Activated CD8-positive, alpha-beta T cell treated with anti-CD3 and anti-CD28 coated beads, Interleukin-2, amount 10 ng/mL, durations not matched to agents 7 days and 5 days (primary cell): ENCODE measurements around the gene CCR5. TPM values are rescaled to one million over a fixed set of nuclear protein-coding genes. Genes with fewer than 3 reads are reported as not detected.

Source experiments
- ATAC-seq: fragments of 150-1000 bp; cut with Tn5 transposase; one replicate; pipeline ENCODE4 v1.10.0; 2021; ENCODE audit warnings: moderate library complexity
- CTCF ChIA-PET: fragments of 350-600 bp; sonication (Branson Sonifier 250); formaldehyde crosslinking; loops from one replicate; lab custom pipeline; 2021; ENCODE audit warnings: antibody characterized with exemption; lab: Charles Lee
- POLR2A ChIA-PET: fragments of 350-600 bp; sonication (Branson Sonifier 250); formaldehyde crosslinking; loops from one replicate; lab custom pipeline; 2021; ENCODE audit warnings: antibody characterized with exemption; lab: Charles Lee
- DNase-seq: peaks from one replicate; pipeline ENCODE4 v3.0.0-alpha.2; 2020
- H3K27ac Mint-ChIP-seq: one replicate; pipeline ENCODE4 v1.8.0; 2021; ENCODE audit warnings: mild to moderate bottlenecking, mixed read lengths
- H3K27me3 Mint-ChIP-seq: one replicate; pipeline ENCODE4 v1.8.0; 2021; ENCODE audit warnings: low read depth, mixed read lengths
- H3K36me3 Mint-ChIP-seq: one replicate; pipeline ENCODE4 v1.8.0; 2021; ENCODE audit warnings: low read depth, mixed read lengths
- H3K4me1 Mint-ChIP-seq: one replicate; pipeline ENCODE4 v1.8.0; 2021; ENCODE audit warnings: low read depth, mixed read lengths
- H3K4me3 Mint-ChIP-seq: one replicate; pipeline ENCODE4 v1.8.0; 2021; ENCODE audit warnings: mild to moderate bottlenecking, mixed read lengths
- H3K9me3 Mint-ChIP-seq: one replicate; pipeline ENCODE4 v1.8.0; 2022; ENCODE audit warnings: mixed read lengths; ENCODE audit not compliant: insufficient read depth
- total RNA-seq, 2 experiments: library from RNA; stranded (reverse); gene quantifications; one replicate each; pipeline ENCODE4 v1.2.3, GENCODE V29; 2021

CCR5 gene
- total RNA-seq, 2 experiments from 2014 or later: 38.4 to 38.8 TPM

DNA sequence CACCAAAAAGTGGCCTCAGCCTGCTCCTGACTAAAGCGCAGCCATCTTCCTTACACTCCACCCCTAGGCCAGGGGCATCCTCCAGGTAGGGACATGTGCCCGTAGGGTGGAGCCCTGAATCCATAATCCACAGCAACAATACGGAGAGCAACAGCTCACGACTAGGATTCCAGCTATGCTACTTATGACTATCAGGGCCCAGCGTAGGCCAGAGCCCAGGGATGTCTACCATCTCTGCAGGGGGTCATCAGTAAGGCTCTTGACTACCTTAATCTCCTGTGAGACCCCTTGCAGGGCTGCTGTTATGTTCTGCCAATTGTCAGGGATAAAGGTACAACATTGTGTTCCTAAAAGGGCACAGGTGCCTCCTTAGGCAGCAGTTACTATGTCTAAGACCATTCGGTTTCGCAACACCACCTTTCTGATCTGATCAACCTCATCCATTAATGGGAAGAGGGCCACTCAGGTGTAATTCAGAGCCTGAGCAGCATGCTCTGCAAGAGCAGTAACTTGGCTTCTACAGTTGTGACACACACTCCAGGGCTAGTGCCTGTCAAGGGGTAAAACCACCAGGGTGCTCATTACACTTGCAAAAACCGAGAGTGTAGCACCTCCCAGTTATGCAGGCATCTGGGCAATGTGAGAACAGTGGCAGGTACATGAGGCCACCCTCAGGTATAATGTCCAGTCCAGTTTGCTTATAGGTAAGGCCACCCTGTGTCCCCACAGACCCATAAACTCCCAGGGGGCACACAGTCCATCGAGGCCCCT is 47.3 kb downstream of the CCR5 start:
- H3K4me1 Mint-ChIP-seq: peaks cover 18% of the 10 kb centered on the region
- no peaks in the 10 kb centered on the region for H3K27me3 Mint-ChIP-seq
- DNase-seq: no peak
- CTCF ChIA-PET: interaction anchor here (1.2 kb wide), 1 partner anchor 10 kb away, joined by 3 read pairs; no protein-coding TSS in a partner anchor
- no peaks in the 10 kb centered on the region for H3K36me3 Mint-ChIP-seq
- POLR2A ChIA-PET: no interaction called here
- no peak for ATAC-seq
- no peak overlapping the region for H3K27ac Mint-ChIP-seq
- H3K9me3 Mint-ChIP-seq: no peaks in the 10 kb centered on the region
- no peak overlapping the region for H3K4me3 Mint-ChIP-seq

DNA sequence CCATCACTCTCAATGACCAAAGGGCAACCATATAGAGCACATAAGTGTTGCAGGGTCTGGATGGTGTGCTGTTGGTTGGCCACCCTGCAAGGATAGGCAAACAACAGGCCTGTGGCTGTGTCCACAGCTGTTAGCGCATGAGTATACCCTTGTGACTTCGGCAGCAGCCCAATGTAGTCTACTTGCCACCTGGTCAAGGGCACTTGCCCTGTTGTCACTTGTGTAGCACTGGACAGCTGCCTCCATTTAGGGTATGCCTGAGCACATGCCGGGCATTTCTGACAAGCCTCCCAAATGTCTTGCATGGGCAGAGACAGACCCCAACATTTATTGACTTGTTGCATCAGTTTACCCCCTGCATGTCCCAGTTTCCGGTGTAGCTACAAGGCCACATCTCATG is 49.1 kb downstream of the CCR5 start:
- Mint-ChIP-seq H3K4me3 (no peak overlapping the region), H3K27me3 (no peaks in the 10 kb centered on the region), H3K36me3 (no peaks in the 10 kb centered on the region), H3K4me1 (peaks cover 18% of the 10 kb centered on the region), H3K9me3 (no peaks in the 10 kb centered on the region), H3K27ac (no peak overlapping the region)
- DNase-seq (no peak), ATAC-seq (no peak)
- CTCF ChIA-PET: interaction anchor here (1.2 kb wide), 1 partner anchor 30 kb away, joined by 3 read pairs; no protein-coding TSS in a partner anchor
- POLR2A ChIA-PET: no interaction called here

DNA sequence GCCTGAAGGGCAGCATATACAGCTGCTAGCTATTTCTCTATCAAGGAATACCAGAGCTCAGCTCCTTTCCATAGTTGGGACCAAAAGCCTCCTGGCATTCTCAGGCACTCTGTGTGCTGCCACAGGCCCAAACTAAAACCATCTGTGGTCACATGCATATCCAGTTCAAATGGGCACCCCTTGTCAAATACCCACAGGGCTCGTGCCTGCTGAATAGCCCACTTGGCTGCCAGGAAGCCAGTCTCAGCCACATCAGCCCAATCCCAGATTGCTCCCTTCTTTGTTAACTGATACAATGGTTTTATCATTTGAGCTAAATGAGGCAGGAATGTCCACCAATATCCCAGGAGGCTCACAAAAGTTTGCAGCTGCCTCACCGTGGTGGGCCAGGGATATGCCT is 50.2 kb downstream of the CCR5 start:
- H3K27me3 Mint-ChIP-seq: no peaks in the 10 kb centered on the region
- H3K4me3 Mint-ChIP-seq: no peak overlapping the region
- CTCF ChIA-PET: no interaction called here
- H3K27ac Mint-ChIP-seq: no peak overlapping the region
- no peaks in the 10 kb centered on the region for H3K9me3 Mint-ChIP-seq
- ATAC-seq (no peak), DNase-seq (no peak)
- peaks cover 20% of the 10 kb centered on the region for H3K4me1 Mint-ChIP-seq
- POLR2A ChIA-PET: interaction anchor here (0.7 kb wide), 1 partner anchor 1299 kb away, joined by 3 read pairs; no protein-coding TSS in a partner anchor
- no peaks in the 10 kb centered on the region for H3K36me3 Mint-ChIP-seq

DNA sequence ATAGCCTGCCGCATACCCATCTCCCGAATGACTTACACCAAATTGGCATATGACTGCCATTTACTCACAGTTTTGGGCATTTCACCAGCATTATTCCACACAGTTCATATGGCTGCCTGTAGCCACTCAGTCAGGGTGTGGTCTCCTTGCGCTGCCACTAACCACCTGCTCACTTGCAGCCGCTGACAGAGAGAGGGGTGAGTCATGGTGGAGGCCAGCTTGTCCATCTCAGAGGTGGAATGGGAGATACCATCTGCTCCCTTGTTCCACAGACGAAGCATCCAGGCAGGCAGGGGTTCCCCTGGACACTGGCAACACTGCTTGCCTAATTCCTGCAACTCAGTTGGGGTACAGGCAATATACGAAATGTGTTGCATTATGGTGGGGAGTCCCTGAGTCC is 51.9 kb downstream of the CCR5 start:
- H3K9me3 Mint-ChIP-seq: no peaks in the 10 kb centered on the region
- peaks cover 22% of the 10 kb centered on the region for H3K4me1 Mint-ChIP-seq
- no peaks in the 10 kb centered on the region for H3K36me3 Mint-ChIP-seq
- ATAC-seq (no peak), DNase-seq (no peak)
- H3K27ac Mint-ChIP-seq: no peak overlapping the region
- no peak overlapping the region for H3K4me3 Mint-ChIP-seq
- POLR2A ChIA-PET: no interaction called here
- CTCF ChIA-PET: no interaction called here
- no peaks in the 10 kb centered on the region for H3K27me3 Mint-ChIP-seq

DNA sequence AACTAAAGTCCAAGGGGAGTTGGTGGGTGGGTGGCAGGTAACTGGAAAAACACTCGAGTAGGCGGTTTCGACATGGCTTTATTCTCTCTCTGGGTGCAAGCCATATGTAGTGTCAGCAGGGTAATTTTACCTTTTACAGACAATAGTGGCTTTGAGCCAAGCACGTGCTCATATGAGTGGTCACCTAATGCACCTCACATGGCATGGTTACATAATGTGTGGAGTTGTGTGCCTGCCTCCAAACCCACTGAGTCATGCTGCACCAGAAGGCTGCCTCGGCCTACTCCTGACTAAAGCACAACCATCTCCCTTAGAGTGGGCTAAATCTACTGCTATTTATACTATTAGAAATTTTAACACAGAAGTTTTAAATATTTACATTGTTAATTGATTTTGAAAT is 52.8 kb downstream of the CCR5 start:
- DNase-seq: no peak
- ChIA-PET CTCF (interaction anchor here (1.1 to 2.4 kb wide), 2 partner anchors 16 to 65 kb away, joined by 3 to 8 read pairs; partner anchors contain the start of gene CCRL2), POLR2A (no interaction called here)
- no peak overlapping the region for H3K27ac Mint-ChIP-seq
- no peaks in the 10 kb centered on the region for H3K36me3 Mint-ChIP-seq
- no peaks in the 10 kb centered on the region for H3K9me3 Mint-ChIP-seq
- H3K27me3 Mint-ChIP-seq: no peaks in the 10 kb centered on the region
- peaks cover 24% of the 10 kb centered on the region for H3K4me1 Mint-ChIP-seq
- no peak overlapping the region for H3K4me3 Mint-ChIP-seq
- ATAC-seq: no peak

Other genes with a start within 250 kb of the CCR5 start
- gene CCR1, start 162.6 kb upstream of the CCR5 start, total RNA-seq: 10 to 100 TPM; 41.4 to 41.5 TPM
- gene CCR3, start 128.5 kb upstream of the CCR5 start, total RNA-seq: under 1 TPM; 0.34 to 0.37 TPM
- 10 to 100 TPM; 70.8 to 70.9 TPM for gene CCR2, start 16.8 kb upstream of the CCR5 start, total RNA-seq
- 10 to 100 TPM; 10.1 to 11.2 TPM for gene CCRL2, start 36.3 kb downstream of the CCR5 start, total RNA-seq
- gene LTF, start 94.0 kb downstream of the CCR5 start, total RNA-seq: not detected
- not detected for gene RTP3, start 127.0 kb downstream of the CCR5 start, total RNA-seq
- gene LRRC2, start 195.4 kb downstream of the CCR5 start, total RNA-seq: under 1 TPM in 1 of 2 experiments, not detected in 1; 0.11 TPM
- gene FAM240A, start 241.6 kb downstream of the CCR5 start, total RNA-seq: not detected